ENCODE results near the gene CCDC30.

- TF ChIP-seq CTCF (IDR thresholded peaks at IDR 0.05) (no peak), POLR2A (IDR thresholded peaks at IDR 0.05) (no peak)
These were observed 29.7 kb upstream of the CCDC30 start for GRCh38 chr1:42433369-42433768.

Measured in uterus (tissue), 2 donors.